Measurements from ENCODE around the gene DAZAP1.

DAZAP1 gene

GRCh38 chr19:1393841-1394240, 13.5 kb upstream of the DAZAP1 start:
- no peak for DNase-seq (ENCODE audit: low spot score)

GRCh38 chr19:1394252-1395193, 12.9 kb upstream of the DAZAP1 start:
- no peak for DNase-seq (ENCODE audit: low spot score)

- DNase-seq (ENCODE audit: low spot score): no peak
Measured at GRCh38 chr19:1395194-1396018, 12.0 kb upstream of the DAZAP1 start.

- peak; percentile 28 for DNase-seq (ENCODE audit: low spot score)
Measured at GRCh38 chr19:1396019-1396767, 11.2 kb upstream of the DAZAP1 start.

- DNase-seq (ENCODE audit: low spot score): no peak
Measured at GRCh38 chr19:1396768-1397679, 10.4 kb upstream of the DAZAP1 start.

GRCh38 chr19:1397838-1398237, 9.5 kb upstream of the DAZAP1 start:
- DNase-seq (ENCODE audit: low spot score): peak; percentile 68

- DNase-seq (ENCODE audit: low spot score): no peak
Measured at GRCh38 chr19:1399079-1399478, 8.3 kb upstream of the DAZAP1 start.

GRCh38 chr19:1399745-1400144, 7.6 kb upstream of the DAZAP1 start:
- no peak for DNase-seq (ENCODE audit: low spot score)

GRCh38 chr19:1400281-1401137, 6.9 kb upstream of the DAZAP1 start:
- DNase-seq (ENCODE audit: low spot score): peak; percentile 39

- peak; percentile 70 for DNase-seq (ENCODE audit: low spot score)
Measured at GRCh38 chr19:1401138-1401888, 6.1 kb upstream of the DAZAP1 start, which contains the start of gene GAMT. Gene GAMT (minus strand): TSS chr19:1401542. CDS start chr19:1401476, 66 bp downstream.

GRCh38 chr19:1401889-1402217, 5.5 kb upstream of the DAZAP1 start:
- no peak for DNase-seq (ENCODE audit: low spot score)

- no peak for DNase-seq (ENCODE audit: low spot score)
Measured at GRCh38 chr19:1402411-1403070, 4.8 kb upstream of the DAZAP1 start.

GRCh38 chr19:1406774-1407527, 435 bp upstream of the DAZAP1 start:
- DNase-seq (ENCODE audit: low spot score): peak; percentile 99

GRCh38 chr19:1408300-1409203, 1.2 kb downstream of the DAZAP1 start:
- DNase-seq (ENCODE audit: low spot score): peak; percentile 57

GRCh38 chr19:1409204-1410005, 2.0 kb downstream of the DAZAP1 start:
- DNase-seq (ENCODE audit: low spot score): no peak

- no peak for DNase-seq (ENCODE audit: low spot score)
Measured at GRCh38 chr19:1410136-1410786, 2.9 kb downstream of the DAZAP1 start.
